ENCODE measurements around the gene MST1. TPM values are rescaled to one million over a fixed set of nuclear protein-coding genes. Genes with fewer than 3 reads are reported as not detected.

The MST1 gene
- total and polyA plus RNA-seq, 9 of the 15 experiments (the other 6 are each of a cell fraction or from before 2014, with no cell fraction given), result 0.08 to 1.8 (median 0.40) TPM

- POLR2A ChIA-PET, result no interaction called here
Observed at GRCh38 chr3:49704629-49705028, 15.4 kb upstream of the MST1 start.

GRCh38 chr3:49703956-49704355, 14.7 kb upstream of the MST1 start:
- no TSS peak for BruUV-seq (replicated peaks)
- in situ Hi-C loops (cut with MboI), result loop anchor here (5.0 kb wide), 1 partner anchor 138 kb away; no protein-coding TSS in a partner anchor
- H3K9me1 ChIP-seq (ENCODE audit: control insufficient read depth, insufficient read depth, low read length), result no peaks in the 10 kb centered on the region
- intact Hi-C loops (cut with micrococcal nuclease), result loop anchor here (1.0 to 5.0 kb wide), 2 partner anchors 135 to 203 kb away; no protein-coding TSS in a partner anchor
- H3K4me3 ChIP-seq, result no peak overlapping the region
- DNase-seq (ENCODE audit: extremely low read depth in 1 of 4, low spot score in 3 of 4) (no peak), ATAC-seq (no peak), FAIRE-seq (no peak)
- peaks cover 0 to 10% of the 10 kb centered on the region in 2 experiments; a peak in 2 of 5 replicates for H3K4me1 ChIP-seq (replicated peaks in 1 of 2; ENCODE audit: control insufficient read depth in 2 of 2, insufficient read depth in 2 of 2, low read length in 2 of 2)
- H4K20me1 ChIP-seq (replicated peaks; ENCODE audit: control insufficient read depth, insufficient read depth, low read length), result no peaks in the 10 kb centered on the region
- no peak overlapping the region for H3K4me2 ChIP-seq (ENCODE audit: insufficient read depth, low read length)
- H3K9ac ChIP-seq (ENCODE audit: insufficient read depth in 1 of 2, low read depth in 2 of 2, low read length in 2 of 2), result no peak overlapping the region
- peaks cover 79% of the 10 kb centered on the region; the same call in 2 of the 3 replicates for H3K36me3 ChIP-seq (ENCODE audit: control insufficient read depth, insufficient read depth, low read length)
- H3K27me3 ChIP-seq (ENCODE audit: control insufficient read depth in 2 of 2, insufficient read depth in 2 of 2, low read length in 2 of 2), result no peaks in the 10 kb centered on the region
- WGBS (ENCODE audit: insufficient coverage, low coverage, missing lambda C conversion rate), result no CpG with 5 or more reads among the region's 7 CpGs
- ChIA-PET POLR2A (no interaction called here), CTCF (ENCODE audit: low intra/inter-chr PET ratio) (interaction anchor here (1.6 kb wide), 1 partner anchor 136 kb away, joined by 16 read pairs; no protein-coding TSS in a partner anchor)
- H3K9me3 ChIP-seq (replicated peaks; ENCODE audit: control insufficient read depth, insufficient read depth, low read depth, low read length), result no peaks in the 10 kb centered on the region
- H3K79me2 ChIP-seq (ENCODE audit: control insufficient read depth, insufficient read depth, low read length), result no peaks in the 10 kb centered on the region
- H2AFZ ChIP-seq (ENCODE audit: low read depth, low read length), result no peak overlapping the region
- no peak overlapping the region for H3K27ac ChIP-seq (ENCODE audit: extremely low read depth, low read depth, low read length)
- TF ChIP-seq ZNF512 (tag; IDR thresholded peaks at IDR 0.05) (no peak), TEAD2 (tag; IDR thresholded peaks at IDR 0.05) (no peak), ZNF76 (CRISPR knock-in tag; IDR thresholded peaks at IDR 0.05; ENCODE audit: borderline replicate concordance) (no peak), AFF1 (IDR thresholded peaks at IDR 0.05; ENCODE audit: low read depth in 1 of 2, partially characterized antibody in 2 of 2) (no peak), ZNF551 (CRISPR knock-in tag; IDR thresholded peaks at IDR 0.05) (no peak), RFX1 (IDR thresholded peaks at IDR 0.05) (no peak), MAFK (IDR thresholded peaks at IDR 0.05; ENCODE audit: low read length) (no peak), ZNF224 (CRISPR knock-in tag; IDR thresholded peaks at IDR 0.05) (no peak)

More at GRCh38 chr3:49704629-49705028, 15.4 kb upstream of the MST1 start:
- DNase-seq (ENCODE audit: extremely low read depth in 1 of 4, low spot score in 3 of 4) (no peak), ATAC-seq (no peak), FAIRE-seq (no peak)
- H3K4me3 ChIP-seq, result no peak overlapping the region
- H3K36me3 ChIP-seq (ENCODE audit: control insufficient read depth, insufficient read depth, low read length), result peaks cover 74% of the 10 kb centered on the region; the same call in 2 of the 3 replicates
- H2AFZ ChIP-seq (ENCODE audit: low read depth, low read length), result no peak overlapping the region
- H3K4me1 ChIP-seq (replicated peaks in 1 of 2; ENCODE audit: control insufficient read depth in 2 of 2, insufficient read depth in 2 of 2, low read length in 2 of 2), result peaks cover 0 to 6% of the 10 kb centered on the region in 2 experiments; a peak in 2 of 5 replicates
- no peak overlapping the region for H3K4me2 ChIP-seq (ENCODE audit: insufficient read depth, low read length)
- no peaks in the 10 kb centered on the region for H3K9me3 ChIP-seq (replicated peaks; ENCODE audit: control insufficient read depth, insufficient read depth, low read depth, low read length)
- H3K27ac ChIP-seq (ENCODE audit: extremely low read depth, low read depth, low read length), result no peak overlapping the region
- TF ChIP-seq POLR2G (IDR thresholded peaks at IDR 0.05; ENCODE audit: low read depth, low read length) (peak; percentile 29; the same call in 1 of the 2 replicates), CBX2 (IDR thresholded peaks at IDR 0.05; ENCODE audit: insufficient read depth, low read length, poor library complexity, severe bottlenecking) (no peak)
- CTCF ChIA-PET (ENCODE audit: low intra/inter-chr PET ratio), result interaction anchor here (0.5 kb wide), 1 partner anchor 253 kb away, joined by 3 read pairs; no protein-coding TSS in a partner anchor
- BruUV-seq (replicated peaks), result no TSS peak
- in situ Hi-C loops (cut with MboI), result loop anchor here (5.0 kb wide), 1 partner anchor 138 kb away; no protein-coding TSS in a partner anchor
- WGBS (ENCODE audit: insufficient coverage, low coverage, missing lambda C conversion rate), result 100% methylated on average over 2 of the region's 8 CpGs
- no peaks in the 10 kb centered on the region for H3K9me1 ChIP-seq (ENCODE audit: control insufficient read depth, insufficient read depth, low read length)
- intact Hi-C loops (cut with micrococcal nuclease), result loop anchor here (5.0 kb wide), 1 partner anchor 203 kb away; no protein-coding TSS in a partner anchor
- H4K20me1 ChIP-seq (replicated peaks; ENCODE audit: control insufficient read depth, insufficient read depth, low read length), result no peaks in the 10 kb centered on the region
- no peak overlapping the region for H3K9ac ChIP-seq (ENCODE audit: insufficient read depth in 1 of 2, low read depth in 2 of 2, low read length in 2 of 2)
- no peaks in the 10 kb centered on the region for H3K27me3 ChIP-seq (ENCODE audit: control insufficient read depth in 2 of 2, insufficient read depth in 2 of 2, low read length in 2 of 2)
- H3K79me2 ChIP-seq (ENCODE audit: control insufficient read depth, insufficient read depth, low read length), result no peaks in the 10 kb centered on the region
